Measurements from ENCODE around the gene KIF9.
"Not testable (repeated sequence)": the region's sequence is repeated elsewhere in the genome, so short reads cannot be mapped to it uniquely, and the experiment has no call there.

Gene KIF9

DNA sequence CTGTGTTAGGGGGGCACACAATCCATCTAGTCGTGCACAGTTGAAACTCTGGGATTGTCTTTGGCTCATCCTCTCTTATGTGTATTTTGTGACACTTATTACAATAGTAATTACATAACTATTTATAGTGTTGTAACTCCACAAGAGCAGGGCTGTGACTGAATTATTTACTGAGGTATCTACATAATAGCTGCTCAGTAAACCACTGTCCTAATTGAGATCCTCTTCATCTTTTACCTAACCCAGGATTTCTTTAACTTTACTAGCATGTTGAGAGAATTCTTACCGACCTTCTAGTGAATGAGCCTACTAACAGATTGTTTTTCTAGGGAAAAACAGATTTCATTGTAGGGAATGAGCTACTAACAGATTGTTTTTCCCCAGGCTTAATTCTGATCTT, 11.2 kb upstream of the KIF9 start:
- no peak for DNase-seq (ENCODE audit: low read depth)

DNA sequence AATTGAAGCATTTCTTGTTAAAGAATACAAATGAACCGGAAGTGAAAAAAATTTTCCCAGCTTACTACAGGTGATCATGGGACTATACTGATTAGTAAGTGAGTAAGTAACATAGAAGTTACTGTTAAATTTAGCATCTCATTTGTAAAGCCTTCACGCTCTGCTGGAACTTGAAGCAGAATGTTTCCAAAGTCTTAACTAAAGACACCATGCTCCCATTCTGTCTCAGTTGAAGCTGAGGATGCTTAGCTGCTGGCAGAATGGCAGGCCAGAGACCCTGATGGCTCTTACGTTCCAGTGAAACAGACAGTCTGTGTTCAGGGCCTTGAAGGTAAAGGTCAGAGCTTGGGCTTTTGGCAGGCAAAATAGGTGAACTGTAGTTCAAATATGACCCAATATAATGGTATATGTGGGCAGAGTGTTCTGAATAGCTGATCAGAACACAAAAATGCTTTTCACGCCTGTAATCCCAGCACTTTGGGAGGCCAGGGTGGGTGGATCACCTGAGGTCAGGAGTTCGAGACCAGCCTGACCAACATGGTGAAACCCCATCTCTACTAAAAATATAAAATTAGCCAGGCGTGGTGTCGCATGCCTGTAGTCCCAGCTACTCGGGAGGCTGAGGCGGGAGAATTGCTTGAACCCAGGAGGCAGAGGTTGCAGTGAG, 9.3 kb upstream of the KIF9 start:
- DNase-seq (ENCODE audit: low read depth): not testable (repeated sequence)

DNA sequence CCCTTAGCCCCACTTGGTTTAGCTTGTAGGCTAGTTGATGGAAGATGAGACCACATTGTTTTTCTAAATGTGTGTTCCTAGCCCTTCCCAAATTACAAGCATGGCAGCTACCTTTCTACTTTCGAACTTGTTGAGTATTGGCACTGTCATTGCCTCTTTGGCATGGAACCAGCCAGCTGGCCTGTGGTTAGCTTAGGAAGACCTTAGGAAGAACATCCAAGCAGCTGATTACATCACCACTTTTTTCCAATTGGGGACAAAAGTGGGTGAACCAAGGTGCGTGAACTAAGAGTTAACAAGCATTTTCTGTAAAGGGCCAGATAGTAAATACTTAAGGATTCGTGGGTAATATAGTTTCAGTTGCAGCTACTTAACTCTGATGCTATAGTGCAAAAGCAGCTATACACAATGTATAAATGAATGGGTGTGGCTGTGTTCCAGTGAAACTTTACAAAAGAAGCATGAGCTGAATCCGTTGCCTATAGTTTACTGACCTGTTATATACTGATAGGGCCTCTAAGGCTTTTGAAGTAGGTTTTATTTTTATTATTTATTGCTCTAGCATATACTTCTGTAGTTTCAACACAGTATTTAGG, 8.7 kb upstream of the KIF9 start:
- DNase-seq (ENCODE audit: low read depth): no peak

DNA sequence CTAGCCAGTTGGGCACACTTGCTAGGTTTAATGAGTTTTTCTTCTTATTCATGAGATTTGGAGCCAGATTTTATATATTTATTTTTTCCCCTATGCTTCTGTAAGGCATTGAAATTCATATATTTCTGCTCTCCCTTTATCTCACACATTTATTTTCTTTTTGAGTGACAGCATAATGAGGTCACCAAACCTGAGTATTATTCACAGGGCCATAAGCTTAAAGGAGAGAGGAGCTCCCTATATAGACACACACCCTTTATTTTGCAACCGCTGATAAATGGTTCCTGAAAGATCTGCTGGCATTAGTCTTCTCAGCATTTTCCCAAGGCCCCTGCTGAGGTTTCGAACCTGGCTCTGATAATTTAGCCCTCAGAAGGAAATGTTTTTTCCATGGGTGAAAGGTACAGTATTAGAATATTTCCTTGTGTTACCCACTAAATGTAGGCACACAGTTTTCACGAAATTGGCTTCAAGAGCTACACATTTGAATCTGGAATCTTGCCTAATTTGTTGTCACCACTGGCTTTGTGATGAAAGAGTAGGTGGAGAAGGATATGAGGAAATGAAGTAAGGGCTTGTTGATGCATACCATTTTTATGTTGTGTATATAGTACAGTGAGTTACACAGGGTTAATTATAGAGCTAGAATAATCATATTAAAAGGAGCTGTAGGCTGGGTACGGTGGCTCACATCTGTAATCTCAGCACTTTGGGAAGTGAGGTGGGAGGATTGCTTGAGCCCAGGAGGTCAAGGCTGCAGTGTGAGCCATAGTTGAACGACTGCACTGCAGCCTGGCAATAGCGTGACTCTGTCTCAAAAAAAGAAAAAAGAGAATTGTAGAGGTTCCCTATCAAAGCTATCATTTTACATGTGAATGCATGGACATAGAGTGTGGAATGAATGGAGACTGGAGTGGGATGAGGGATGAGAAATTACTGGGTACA, 6.6 kb upstream of the KIF9 start:
- no peak for DNase-seq (ENCODE audit: low read depth)

DNA sequence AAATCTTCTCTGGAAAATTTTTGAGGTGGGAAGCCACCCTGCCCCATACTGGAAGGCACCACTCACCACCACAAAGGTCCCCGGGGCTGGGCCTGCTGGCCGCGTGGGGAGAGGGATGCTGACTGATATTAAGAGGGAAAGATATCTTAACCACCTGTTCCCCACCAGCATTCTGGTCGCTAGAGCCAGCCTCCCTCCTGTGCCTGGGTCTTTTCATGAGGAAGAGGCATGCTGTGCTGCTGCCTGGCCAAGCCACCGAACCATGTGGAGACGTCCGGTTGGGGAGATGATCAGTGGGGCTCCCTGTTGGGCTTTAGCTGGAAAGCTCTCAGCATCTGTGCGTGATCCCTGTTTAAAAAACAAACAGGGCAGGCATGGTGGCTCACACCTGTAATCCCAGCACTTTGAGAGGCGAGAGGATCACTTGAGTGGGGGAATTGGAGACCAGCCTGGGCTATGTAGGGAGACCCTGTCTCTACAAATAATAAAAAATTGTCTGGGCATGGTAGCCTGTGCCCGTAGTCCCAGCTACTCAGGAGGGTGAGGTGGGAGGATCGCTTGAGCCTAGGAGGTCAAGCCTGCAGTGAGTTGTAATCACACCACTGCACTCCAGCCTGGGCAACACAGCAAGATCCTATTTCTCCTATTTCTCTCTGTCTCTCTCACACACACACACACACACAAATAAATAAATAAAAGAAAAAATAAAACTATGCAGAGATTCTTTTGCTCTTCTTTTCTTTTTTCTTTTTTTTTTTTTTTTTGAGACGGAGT, 1.2 kb upstream of the KIF9 start:
- DNase-seq (ENCODE audit: low read depth): no peak

DNA sequence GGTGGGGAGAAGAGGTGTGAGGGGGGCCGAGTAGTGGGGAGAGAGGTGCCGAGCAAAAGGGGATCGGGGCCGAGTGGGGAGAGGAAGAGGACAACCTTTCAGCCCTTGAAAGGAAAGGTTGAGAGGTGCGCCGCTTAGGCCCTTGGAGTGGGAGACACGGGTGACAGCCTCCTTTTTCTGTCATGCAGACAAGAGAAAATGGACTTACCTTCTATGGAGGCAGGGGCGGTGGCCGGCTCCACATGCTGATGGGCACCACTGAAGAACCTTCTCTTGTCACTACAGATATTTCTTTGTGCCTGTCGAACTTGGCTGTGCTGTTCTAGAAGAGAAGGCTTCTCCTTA, 566 bp upstream of the KIF9 start:
- no peak for DNase-seq (ENCODE audit: low read depth)

DNA sequence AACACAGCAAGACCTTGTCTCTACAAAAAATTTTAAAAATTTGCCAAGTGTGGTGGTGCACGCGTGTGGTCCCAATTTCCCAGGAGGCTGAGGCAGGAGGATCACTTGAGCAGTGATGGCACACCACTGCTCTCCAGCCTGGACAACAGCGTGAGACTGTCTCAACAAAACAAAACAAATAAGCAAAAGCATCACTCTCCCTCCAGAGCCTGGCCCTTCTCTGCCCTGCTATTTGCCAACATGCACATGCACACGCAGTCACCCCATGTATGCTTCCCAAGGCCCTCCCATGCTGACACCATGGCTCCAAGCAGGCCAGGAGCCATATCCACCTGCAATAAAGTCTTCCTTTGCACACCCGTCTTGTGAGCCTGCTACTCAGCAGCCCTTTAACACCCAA, 2.1 kb downstream of the KIF9 start:
- DNase-seq (ENCODE audit: low read depth): no peak

DNA sequence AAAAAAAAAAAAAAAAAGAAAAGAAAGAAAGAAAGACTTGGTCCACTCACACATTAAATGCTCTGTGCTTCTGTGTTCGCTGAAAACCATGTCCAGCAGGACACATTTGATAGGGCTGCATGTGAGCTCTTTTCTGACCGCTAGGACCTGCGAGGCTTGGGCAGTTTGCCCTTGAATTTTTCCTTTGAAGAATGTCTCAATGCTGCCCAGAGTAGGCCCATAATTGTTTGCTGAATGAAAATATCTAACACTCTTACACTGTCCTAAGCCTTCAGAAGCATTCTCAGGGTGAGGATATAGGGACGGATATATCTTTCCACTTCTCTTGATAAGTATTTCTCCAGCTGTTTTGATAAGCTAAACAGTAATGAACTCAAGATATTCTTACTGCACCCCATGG, 6.0 kb downstream of the KIF9 start:
- no peak for DNase-seq (ENCODE audit: low read depth)

DNA sequence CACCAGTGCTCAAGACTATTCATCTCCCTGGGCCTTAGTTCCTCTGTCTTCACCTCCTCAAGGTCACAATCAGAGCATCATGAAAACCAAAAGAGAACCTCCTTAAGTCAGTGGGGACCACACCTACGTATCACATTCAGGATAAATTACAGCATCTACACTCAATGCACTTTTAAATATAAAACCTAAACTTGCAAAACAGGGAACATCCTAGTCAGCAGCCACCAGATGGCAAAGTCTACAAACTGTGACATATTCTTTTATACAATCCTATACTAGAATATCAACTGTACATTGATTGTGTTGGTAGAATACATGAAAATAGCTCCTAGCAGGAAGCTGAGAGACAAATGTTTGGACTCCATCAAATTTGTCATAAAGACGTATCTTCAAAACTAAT, 7.9 kb downstream of the KIF9 start:
- DNase-seq (ENCODE audit: low read depth): no peak

DNA sequence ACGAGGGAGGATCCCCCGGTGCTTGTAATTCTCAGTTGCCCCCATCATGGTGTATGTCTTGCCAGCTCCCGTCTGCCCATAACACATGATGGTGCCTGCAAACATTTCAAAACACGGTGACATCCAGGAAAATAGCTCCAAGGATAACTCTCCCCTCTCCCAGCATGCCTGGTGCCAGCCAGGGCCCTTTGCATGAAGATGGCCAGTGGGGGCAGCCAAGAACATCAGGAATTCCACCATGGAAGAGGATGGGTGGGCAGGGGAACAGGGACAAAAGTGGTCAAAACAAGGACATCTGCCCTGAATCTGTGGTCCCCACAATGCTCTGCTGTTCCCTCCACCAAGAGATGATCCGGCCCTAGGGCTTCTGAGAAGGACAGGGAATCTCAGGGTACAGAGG, 9.0 kb downstream of the KIF9 start:
- DNase-seq (ENCODE audit: low read depth): no peak

DNA sequence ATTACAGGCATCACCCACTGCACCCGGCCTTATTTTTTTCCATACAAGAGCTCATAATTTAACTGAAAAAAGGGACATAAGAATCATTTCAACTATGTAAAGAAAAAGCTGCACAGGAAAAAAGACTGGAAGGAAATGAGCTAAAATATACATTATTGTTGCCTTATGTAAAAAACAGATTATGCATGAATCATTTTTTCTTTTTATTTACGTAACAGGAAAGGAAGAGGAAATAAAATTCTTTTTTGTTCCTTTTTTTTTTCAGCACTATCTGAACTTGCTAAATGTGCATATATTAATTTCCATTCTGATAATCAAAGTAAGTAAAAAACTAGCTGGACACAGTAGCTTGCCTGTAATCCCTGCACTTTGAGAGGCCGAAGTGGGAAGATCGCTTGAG, 12.1 kb downstream of the KIF9 start:
- DNase-seq (ENCODE audit: low read depth): no peak

DNA sequence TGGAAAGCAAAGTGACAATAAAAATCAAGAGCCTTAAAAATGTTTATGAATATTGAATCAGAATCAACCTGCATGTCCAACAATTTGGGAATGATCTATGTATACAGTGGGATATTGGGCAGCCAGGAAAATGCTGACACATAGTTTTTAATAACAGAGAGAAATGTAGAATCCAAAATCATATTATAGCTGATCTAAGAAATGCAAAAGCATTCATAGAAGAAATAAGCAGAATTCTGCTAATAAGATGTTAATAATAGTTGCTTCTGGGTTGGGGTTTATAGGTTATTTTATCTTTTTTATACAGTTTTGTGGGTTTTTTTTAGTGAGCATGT, 15.1 kb downstream of the KIF9 start:
- DNase-seq (ENCODE audit: low read depth): no peak

DNA sequence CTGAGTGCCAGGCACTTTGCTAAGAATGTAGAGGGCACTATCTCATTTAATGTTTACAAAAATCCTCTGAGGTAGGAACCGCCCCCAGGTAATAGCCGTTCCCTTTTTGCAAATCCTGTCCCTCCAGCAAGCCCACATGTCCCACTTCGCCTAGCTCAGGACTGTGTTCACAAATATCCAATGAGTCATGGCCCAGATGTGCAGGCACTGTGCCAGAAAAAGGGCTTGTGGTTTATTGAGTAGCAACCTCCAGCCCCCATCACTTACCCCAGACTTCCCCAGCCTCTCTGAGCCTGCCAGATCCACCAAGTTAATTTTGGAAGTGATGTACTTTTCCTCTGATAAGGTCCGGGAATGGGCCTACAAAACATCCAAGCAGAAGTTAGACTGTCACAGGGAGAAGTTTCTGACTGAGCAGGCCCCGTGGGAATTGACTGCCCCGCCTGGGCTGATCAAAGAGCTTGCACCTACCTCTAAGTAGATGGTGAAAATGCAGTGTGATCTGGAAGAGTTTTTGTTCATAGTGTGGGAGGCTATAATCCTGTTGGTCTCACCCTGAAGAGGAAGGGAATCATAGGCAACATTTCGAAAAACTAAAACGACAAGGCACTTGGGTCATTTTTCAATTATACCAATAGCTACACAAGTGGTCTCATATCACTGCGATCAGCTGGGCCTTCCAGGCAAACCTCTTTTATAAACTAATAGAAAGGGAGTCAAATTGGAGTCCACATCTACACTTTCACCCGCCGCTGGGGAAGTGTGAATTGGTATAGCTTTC, 15.7 kb downstream of the KIF9 start:
- DNase-seq (ENCODE audit: low read depth): peak; percentile 86

DNA sequence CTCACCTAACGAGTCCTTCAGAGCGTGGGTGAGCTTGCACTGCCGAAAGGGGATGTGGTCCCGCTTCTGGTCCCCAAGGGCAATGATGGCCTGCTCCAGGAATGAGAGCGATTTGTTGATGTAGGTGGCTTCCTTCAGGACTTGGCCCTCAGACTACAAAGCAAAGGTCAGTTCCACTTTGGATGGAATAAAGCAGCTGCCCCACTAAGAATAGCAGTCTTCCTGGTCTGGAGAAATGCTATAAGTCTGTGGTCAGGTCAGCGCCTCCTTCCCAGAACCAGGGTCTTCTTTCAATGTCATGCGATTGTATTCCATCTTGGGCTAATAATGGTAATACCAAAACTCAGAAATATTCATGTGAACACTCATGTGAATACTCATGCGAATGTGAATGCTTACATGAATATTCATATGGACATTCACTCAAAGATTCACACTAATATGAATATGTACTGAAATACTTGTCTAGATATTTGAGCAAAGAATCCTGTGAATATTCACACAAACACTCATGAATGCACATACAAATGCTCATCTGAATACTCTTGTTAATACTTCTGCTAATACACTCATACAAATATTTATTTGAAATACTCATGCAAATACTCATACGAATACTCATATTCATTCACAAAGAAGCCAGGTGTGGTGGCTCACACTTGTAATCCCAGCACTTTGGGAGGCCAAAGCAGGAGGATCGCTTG, 16.7 kb downstream of the KIF9 start:
- DNase-seq (ENCODE audit: low read depth): no peak

DNA sequence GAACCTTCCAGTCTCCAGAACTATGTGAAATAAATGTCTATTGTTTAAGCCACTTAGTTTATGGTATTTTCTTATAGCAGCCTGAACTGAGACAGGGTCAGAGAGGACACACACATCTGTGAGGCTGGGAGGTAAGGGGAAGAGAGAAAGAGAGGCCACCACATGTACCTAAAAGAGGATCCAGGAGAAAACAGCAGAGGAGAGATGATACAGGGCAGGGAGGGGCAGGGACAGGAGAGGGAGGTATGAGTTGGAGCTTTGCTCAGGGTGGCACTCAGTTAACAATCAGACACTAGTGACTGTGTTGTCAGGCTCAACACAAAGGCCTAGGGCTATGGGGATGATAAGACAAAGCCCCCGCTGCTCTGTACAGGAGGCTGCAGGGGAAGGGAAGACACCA, 17.6 kb downstream of the KIF9 start:
- DNase-seq (ENCODE audit: low read depth): no peak

DNA sequence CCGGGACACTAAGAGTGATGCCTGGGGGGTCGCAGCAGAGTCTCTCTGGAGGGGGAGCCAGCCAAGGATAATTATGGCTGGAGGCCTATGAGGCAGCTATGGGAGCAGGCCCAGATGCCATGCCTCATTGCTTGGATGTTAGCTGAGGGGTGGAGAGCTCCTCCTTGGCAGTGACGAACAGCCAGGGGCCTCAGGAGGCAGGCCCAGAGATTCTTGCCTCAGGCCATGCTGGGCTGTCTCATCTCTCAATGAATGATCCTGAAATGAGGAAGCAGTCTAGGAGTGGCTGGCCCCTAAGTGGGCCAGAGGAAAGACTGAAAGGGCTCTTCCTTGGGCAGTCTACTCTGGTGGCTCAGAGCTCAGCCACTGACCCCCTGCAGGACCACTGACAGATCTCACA, 21.3 kb downstream of the KIF9 start:
- DNase-seq (ENCODE audit: low read depth): no peak

DNA sequence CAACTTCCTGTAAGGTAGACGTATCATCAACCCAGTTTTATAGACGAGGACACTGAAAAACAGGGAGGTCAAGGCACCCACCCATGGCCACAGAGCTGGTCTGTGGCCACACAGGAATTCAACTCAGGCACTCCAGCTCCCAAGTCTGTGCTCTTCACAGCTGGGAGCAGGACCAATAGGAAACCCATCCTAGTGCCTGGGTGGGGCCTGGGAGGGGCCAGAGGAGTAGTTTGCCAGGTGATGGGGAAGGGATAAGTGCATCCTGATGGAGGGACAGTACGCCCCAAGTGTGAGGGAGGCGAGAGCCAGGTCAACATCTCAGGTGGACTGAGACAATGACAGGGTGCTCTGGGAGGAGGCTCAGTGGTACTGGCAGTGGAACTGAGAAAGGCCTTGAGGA, 22.0 kb downstream of the KIF9 start:
- no peak for DNase-seq (ENCODE audit: low read depth)

DNA sequence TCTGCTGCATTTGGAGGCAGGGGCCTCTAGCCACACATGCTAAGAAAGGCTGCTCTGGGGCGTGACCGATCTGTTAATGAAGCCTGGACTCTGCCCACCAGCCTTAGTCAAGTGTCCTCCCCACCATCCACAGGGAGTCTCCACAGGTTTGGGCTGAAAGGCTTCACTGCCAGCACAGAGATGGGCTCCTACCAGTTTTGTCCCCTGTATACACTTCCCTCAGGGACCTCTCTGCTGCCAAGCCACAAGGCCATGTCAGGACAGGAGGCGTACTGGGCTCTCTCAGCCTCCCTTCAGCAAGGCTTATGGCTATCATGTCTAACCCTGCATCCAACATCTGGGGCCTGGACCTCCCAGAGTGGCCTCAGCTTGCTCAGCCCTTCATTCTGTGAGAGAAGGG, 23.5 kb downstream of the KIF9 start:
- DNase-seq (ENCODE audit: low read depth): no peak

DNA sequence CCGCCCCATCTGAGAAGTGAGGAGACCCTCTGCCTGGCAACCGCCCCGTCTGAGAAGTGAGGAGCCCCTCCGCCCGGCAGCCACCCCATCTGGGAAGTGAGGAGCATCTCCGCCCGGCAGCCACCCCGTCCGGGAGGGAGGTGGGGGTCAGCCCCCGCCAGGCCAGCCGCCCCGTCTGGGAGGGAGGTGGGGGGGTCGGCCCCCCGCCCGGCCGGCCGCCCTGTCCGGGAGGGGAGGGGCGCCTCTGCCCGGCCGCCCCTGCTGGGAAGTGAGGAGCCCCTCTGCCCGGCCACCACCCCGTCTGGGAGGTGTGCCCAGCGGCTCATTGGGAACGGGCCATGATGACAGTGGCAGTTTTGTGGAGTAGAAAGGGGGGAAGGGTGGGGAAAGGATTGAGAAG, 26.3 kb downstream of the KIF9 start:
- not testable (repeated sequence) for DNase-seq (ENCODE audit: low read depth)

DNA sequence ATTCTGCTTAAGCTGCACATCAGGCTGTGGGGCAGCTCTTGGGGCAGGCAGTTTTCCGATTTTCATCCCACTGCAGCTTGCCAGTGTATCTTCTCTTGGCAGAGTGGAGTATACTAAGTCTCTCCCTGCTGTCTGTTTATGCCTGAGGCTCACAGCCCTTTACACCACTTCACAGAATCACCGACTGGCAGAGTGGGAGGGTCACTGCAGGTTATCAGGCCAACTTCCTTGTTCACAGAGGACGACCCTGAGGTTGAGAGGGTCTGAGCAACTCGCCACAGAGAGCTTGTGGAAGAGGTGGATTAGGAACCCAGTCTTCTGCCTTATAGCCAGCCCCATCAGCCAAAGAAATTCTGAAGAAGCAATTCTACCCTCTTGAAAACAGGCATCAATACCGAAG, 30.9 kb downstream of the KIF9 start:
- no peak for DNase-seq (ENCODE audit: low read depth)

DNA sequence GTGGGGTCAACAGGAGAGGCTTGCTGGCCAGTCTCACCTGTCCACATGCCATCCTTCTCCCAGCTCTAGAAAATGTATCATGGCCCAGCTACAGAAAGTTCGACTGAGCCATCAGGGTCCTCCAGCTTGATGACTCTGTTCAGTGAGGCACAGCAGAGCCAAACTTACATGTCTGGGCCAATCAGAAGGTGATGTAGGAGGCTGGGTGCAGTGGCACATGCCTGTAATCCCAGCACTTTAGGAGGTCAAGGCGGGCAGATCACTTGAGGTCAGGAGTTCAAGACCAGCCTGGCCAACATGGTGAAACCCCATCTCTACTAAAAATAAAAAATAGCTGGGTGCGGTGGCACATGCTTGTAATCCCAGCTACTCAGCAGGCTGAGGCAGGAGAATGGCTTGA, 31.5 kb downstream of the KIF9 start:
- not testable (repeated sequence) for DNase-seq (ENCODE audit: low read depth)
